Gastrocnemius medialis (tissue), 4 donors: ENCODE results near the gene PSMD11. TPM values are rescaled to one million over a fixed set of nuclear protein-coding genes. Genes with fewer than 3 reads are reported as not detected.

Source experiments
- ATAC-seq, 2 donors: fragments of 150-250 bp; one replicate each; pipeline ENCODE4 v1.9.1; 2016
- DNase-seq, 2 donors: peaks; one replicate each; pipeline ENCODE4 v3.0.0-alpha.2; 2019
- H3K27ac ChIP-seq, 4 donors: fragments of 200-600 bp; sonication (generic); 1 replicate in 1 of 4; 2 replicates in 3 of 4; pipeline ENCODE4 v1.5.1; 2016 to 2018; ENCODE audit warnings: mild to moderate bottlenecking in 2 of 4, moderate library complexity in 1 of 4
- H3K27me3 ChIP-seq, 3 donors: fragments of 200-600 bp; sonication (generic) in 2 of 3; 1 replicate in 1 of 3; 2 replicates in 2 of 3; pipeline versions ENCODE4 v1.5.1 to v1.6.0; 2016 to 2019; ENCODE audit warnings: mild to moderate bottlenecking in 1 of 3, moderate library complexity in 1 of 3
- H3K36me3 ChIP-seq, 2 donors: fragments of 200-600 bp; sonication (generic) in 1 of 2; one replicate each; pipeline ENCODE4 v1.5.1; 2017 to 2018
- H3K4me1 ChIP-seq, 2 donors: fragments of 200-600 bp; sonication (generic) in 1 of 2; one replicate each; pipeline ENCODE4 v1.5.1; 2016 to 2017; ENCODE audit warnings: mild to moderate bottlenecking in 2 of 2
- H3K4me3 ChIP-seq, 4 donors: fragments of 200-600 bp; sonication (generic) in 3 of 4; 1 replicate in 1 of 4; 2 replicates in 3 of 4; pipeline ENCODE4 v1.5.1; 2016 to 2019; ENCODE audit warnings: mild to moderate bottlenecking in 2 of 4
- H3K9me3 ChIP-seq, 3 donors: fragments of 200-600 bp; sonication (generic) in 2 of 3; 1 replicate in 1 of 3; 2 replicates in 2 of 3; pipeline ENCODE4 v1.5.1; 2016 to 2019
- CTCF ChIP-seq, 5 experiments: fragments of 450-650 bp in 3 of 5; fragments of 200-600 bp in 2 of 5; sonication (generic) in 2 of 5; IDR thresholded peaks in 4 of 5; conservative IDR thresholded peaks in 1 of 5; 1 replicate in 4 of 5; 2 replicates in 1 of 5; pipeline ENCODE4 v1.5.1; 2016 to 2019; ENCODE audit warnings: antibody characterized with exemption in 5 of 5, mild to moderate bottlenecking in 3 of 5, moderate library complexity in 3 of 5
- POLR2A ChIP-seq, 2 donors: fragments of 450-650 bp; IDR thresholded peaks; one replicate each; pipeline ENCODE4 v1.6.1; 2017; ENCODE audit warnings: antibody characterized with exemption in 2 of 2, mild to moderate bottlenecking in 2 of 2, moderate library complexity in 2 of 2
- in situ Hi-C, 4 donors: fragments of 200-750 bp; cut with MboI; loops; one replicate each; pipeline versions ENCODE4 v1.15.0 to v1.8.0; 2017; ENCODE audit warnings: low sequenced_read_pairs in 4 of 4
- intact Hi-C: fragments of 100-400 bp; cut with DNase I; formaldehyde crosslinking; loops from one replicate; pipeline ENCODE4 v1.15.1; 2023; ENCODE audit warnings: low total_unique reads
- total RNA-seq, 4 donors: library from RNA; depleted of rRNA; stranded (reverse); fragments of >200 nt; gene quantifications; one replicate each; pipeline versions ENCODE4 v1.1.0 to v1.2.3, GENCODE V29; 2016

The PSMD11 gene
- total RNA-seq, 4 donors from 2014 or later: 81.7 to 215 (median 191) TPM

GRCh38 chr17:32528825-32529224 lies 84.5 kb downstream of the PSMD11 start:
- Histone ChIP-seq H3K4me1 (peaks cover 12 to 14% of the 10 kb centered on the region in 2 donors), H3K27ac (no peak overlapping the region), H3K27me3 (no peaks in the 10 kb centered on the region), H3K36me3 (no peaks in the 10 kb centered on the region), H3K9me3 (no peaks in the 10 kb centered on the region), H3K4me3 (no peak overlapping the region)
- intact Hi-C loops (no loop called here), in situ Hi-C loops (no loop called here)
- no peak for DNase-seq
- no peak for ATAC-seq
- TF ChIP-seq CTCF (IDR thresholded peaks at IDR 0.05 in 4 of 5, conservative IDR thresholded peaks at IDR 0.05 in 1 of 5) (no peak), POLR2A (IDR thresholded peaks at IDR 0.05) (no peak)

- no peak for DNase-seq
- ATAC-seq: no peak
- H3K36me3 ChIP-seq: no peaks in the 10 kb centered on the region
- in situ Hi-C loops: no loop called here
- no peaks in the 10 kb centered on the region for H3K9me3 ChIP-seq
- H3K27me3 ChIP-seq: no peaks in the 10 kb centered on the region
- no peak overlapping the region for H3K4me3 ChIP-seq
- intact Hi-C loops: no loop called here
- peaks cover 12 to 14% of the 10 kb centered on the region in 2 donors for H3K4me1 ChIP-seq
- TF ChIP-seq POLR2A (IDR thresholded peaks at IDR 0.05) (no peak), CTCF (IDR thresholded peaks at IDR 0.05 in 4 of 5, conservative IDR thresholded peaks at IDR 0.05 in 1 of 5) (no peak)
- no peak overlapping the region for H3K27ac ChIP-seq
Measured at GRCh38 chr17:32529604-32530003, 85.3 kb downstream of the PSMD11 start.

Other genes with a start within 250 kb of the PSMD11 start
- not detected for gene RHBDL3, start 178.7 kb upstream of the PSMD11 start, total RNA-seq
- 1 to 10 TPM; 4.1 to 8.9 (median 7.7) TPM for gene C17orf75, start 102.3 kb upstream of the PSMD11 start, total RNA-seq
- 100 to 1,000 TPM in 1 of 4 donors, 10 to 100 TPM in 3; 51.4 to 126 (median 82.4) TPM for gene ZNF207, start 94.4 kb upstream of the PSMD11 start, total RNA-seq
- 1 to 10 TPM in 3 of 4 donors, under 1 TPM in 1; 0.15 to 2.2 (median 1.5) TPM for gene CDK5R1, start 42.5 kb downstream of the PSMD11 start, total RNA-seq